Heart left ventricle (tissue), 13 donors: ENCODE measurements around the gene ABTB2.

Experiments used
- CTCF ChIP-seq, 12 donors: fragments of 200-600 bp; sonication (generic) in 4 of 12; IDR thresholded peaks; one replicate each; pipeline versions ENCODE4 v1.5.0 to v1.8.0; 2018 to 2022; ENCODE audit warnings: antibody characterized with exemption in 12 of 12, mild to moderate bottlenecking in 5 of 12
- POLR2A ChIP-seq, 2 donors: fragments of 450-650 bp; IDR thresholded peaks; one replicate each; pipeline ENCODE4 v1.6.1; 2017; ENCODE audit warnings: antibody characterized with exemption in 2 of 2, mild to moderate bottlenecking in 2 of 2, moderate library complexity in 2 of 2
- donor health status: ischemic (EF 13 %, LVEDD 7.1; RV severe dilation, severe dysfunction).
- donor health status: DM: no; HTN: yes; CAD: no.
- donor health status: DM: no; HTN: no; CAD: no.
- donor health status: ischemic (EF 25% LVEDD 6.9; RV normal size, moderate dysfunction).
- donor health status: ischemic (EF 25% LVEDD 5.7; RV mildly dilated, moderate dysfunction).
- donor health status: ischemic (EF 35%, LVEDD 5.7; RV mildly dilated, moderate dysfunction).
- donor health status: nonischemic (EF 11% LVEDD 7.7; RV severe dilation, severe dysfunction).
- donor health status: DM: yes; HTN: yes; CAD: no.
- donor health status: PGD.
- donor health status: ischemic (EF 29% LVEDD 5.4; RV normal size, mild dysfunction).
- donor health status: nonischemic (EF 23%, LVEDD 6.1; RV moderate dilation, normal function).

DNA sequence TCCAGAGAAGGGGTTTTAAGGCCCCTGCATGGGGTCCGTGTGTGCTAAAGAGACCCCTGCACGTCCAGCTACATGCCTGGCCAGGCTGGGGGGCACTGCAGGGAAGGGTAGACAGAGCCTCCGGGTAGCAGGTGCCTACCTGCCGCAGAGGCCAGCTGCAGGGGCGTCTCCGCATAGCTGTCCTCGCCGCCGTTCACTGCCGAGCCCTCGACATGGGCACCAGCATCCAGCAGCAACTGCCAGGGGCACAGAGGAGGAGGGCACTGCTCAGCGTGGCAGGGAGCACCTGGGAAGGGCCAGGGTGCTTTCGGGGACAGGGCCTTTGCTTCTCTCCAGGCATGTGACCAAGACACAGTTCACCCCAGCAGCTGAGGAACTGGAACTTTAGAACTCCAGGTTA, 192.7 kb downstream of the ABTB2 start:
- TF ChIP-seq CTCF (IDR thresholded peaks at IDR 0.05), result no peak
- no peak for TF ChIP-seq POLR2A (IDR thresholded peaks at IDR 0.05)
